Activated CD4-positive, alpha-beta T cell treated with anti-CD3 and anti-CD28 coated beads, Interleukin-2, amount 50 U/mL, for 48 hours (primary cell): ENCODE results near the gene DHX30.
A peak's percentile ranks its signal among the peaks of the same experiment; 100 is the strongest.
"Not testable (repeated sequence)": the region's sequence is repeated elsewhere in the genome, so short reads cannot be mapped to it uniquely, and the experiment has no call there.

ENCODE experiments used
- DNase-seq, 2 experiments: peaks; one replicate each; pipeline ENCODE4 v3.0.0-alpha.2; 2020

Gene DHX30, protein sequence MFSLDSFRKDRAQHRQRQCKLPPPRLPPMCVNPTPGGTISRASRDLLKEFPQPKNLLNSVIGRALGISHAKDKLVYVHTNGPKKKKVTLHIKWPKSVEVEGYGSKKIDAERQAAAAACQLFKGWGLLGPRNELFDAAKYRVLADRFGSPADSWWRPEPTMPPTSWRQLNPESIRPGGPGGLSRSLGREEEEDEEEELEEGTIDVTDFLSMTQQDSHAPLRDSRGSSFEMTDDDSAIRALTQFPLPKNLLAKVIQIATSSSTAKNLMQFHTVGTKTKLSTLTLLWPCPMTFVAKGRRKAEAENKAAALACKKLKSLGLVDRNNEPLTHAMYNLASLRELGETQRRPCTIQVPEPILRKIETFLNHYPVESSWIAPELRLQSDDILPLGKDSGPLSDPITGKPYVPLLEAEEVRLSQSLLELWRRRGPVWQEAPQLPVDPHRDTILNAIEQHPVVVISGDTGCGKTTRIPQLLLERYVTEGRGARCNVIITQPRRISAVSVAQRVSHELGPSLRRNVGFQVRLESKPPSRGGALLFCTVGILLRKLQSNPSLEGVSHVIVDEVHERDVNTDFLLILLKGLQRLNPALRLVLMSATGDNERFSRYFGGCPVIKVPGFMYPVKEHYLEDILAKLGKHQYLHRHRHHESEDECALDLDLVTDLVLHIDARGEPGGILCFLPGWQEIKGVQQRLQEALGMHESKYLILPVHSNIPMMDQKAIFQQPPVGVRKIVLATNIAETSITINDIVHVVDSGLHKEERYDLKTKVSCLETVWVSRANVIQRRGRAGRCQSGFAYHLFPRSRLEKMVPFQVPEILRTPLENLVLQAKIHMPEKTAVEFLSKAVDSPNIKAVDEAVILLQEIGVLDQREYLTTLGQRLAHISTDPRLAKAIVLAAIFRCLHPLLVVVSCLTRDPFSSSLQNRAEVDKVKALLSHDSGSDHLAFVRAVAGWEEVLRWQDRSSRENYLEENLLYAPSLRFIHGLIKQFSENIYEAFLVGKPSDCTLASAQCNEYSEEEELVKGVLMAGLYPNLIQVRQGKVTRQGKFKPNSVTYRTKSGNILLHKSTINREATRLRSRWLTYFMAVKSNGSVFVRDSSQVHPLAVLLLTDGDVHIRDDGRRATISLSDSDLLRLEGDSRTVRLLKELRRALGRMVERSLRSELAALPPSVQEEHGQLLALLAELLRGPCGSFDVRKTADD

GRCh38 chr3:47802734-47803479 lies at the start of gene DHX30:
Gene DHX30, plus strand, starts transcription at chr3:47803138. Its CDS starts 7,546 bp downstream, at chr3:47810684.
- peak; percentile 86 to 89 for DNase-seq

GRCh38 chr3:47758261-47759025 lies 44.5 kb upstream of the DHX30 start:
- DNase-seq: no peak

- DNase-seq: not testable (repeated sequence)
Observed at GRCh38 chr3:47760207-47760606, 42.7 kb upstream of the DHX30 start.

- DNase-seq: no peak
Observed at GRCh38 chr3:47761046-47761445, 41.9 kb upstream of the DHX30 start.

DNA sequence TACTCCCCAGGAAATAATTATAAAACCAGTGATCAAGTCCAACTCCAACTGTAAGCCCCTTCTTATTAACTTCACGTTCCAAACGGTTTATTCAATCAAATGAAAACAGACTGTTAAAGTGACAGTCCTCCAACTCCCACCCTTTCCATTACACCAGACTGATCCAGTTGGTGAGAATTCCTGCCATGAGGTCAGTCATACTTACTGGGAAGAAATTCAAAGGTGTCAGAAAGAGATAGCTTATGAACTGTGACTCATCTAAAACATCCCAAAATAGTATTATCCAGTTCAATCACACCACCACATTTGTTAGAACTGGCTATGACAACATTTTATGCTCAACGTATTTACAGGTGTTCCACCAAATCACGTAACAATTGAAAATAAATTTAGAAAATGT lies 40.7 kb upstream of the DHX30 start:
- DNase-seq: no peak

DNA sequence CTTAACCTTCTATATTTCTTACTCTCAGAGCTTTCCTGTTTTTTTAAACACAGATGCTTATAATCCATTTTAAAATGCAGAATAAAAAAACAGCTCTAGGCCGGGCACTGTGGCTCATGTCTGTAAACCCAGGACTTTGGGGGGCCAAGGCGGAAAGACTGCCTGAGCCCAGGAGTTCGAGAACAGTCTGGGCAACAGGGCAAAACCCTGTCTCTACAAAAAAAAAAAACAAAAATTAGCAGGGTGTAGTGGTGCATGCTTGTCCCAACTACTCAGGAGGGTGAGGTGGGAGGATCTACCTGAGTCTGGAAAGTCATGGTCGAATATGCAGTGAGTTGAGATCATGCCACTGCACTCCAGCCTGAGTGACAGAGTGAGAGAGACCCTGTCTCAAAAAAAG lies 36.8 kb upstream of the DHX30 start:
- DNase-seq: no peak

- no peak for DNase-seq
Observed at GRCh38 chr3:47772047-47772446, 30.9 kb upstream of the DHX30 start.

GRCh38 chr3:47772788-47773187 lies 30.1 kb upstream of the DHX30 start:
- no peak for DNase-seq

GRCh38 chr3:47778746-47779145 lies 24.2 kb upstream of the DHX30 start:
- no peak for DNase-seq

GRCh38 chr3:47780741-47781684 lies 21.9 kb upstream of the DHX30 start:
- DNase-seq: peak; percentile 66 to 71

- peak; percentile 98 for DNase-seq
Observed at GRCh38 chr3:47781685-47782445, 21.1 kb upstream of the DHX30 start, which contains the start of gene SMARCC1. Gene SMARCC1, minus strand, starts transcription at chr3:47781893. Its CDS starts 96 bp downstream, at chr3:47781797.

GRCh38 chr3:47782446-47783308 lies 20.3 kb upstream of the DHX30 start:
- no peak for DNase-seq

GRCh38 chr3:47783673-47784072 lies 19.3 kb upstream of the DHX30 start:
- no peak for DNase-seq

GRCh38 chr3:47791193-47791855 lies 11.6 kb upstream of the DHX30 start:
- no peak for DNase-seq

DNA sequence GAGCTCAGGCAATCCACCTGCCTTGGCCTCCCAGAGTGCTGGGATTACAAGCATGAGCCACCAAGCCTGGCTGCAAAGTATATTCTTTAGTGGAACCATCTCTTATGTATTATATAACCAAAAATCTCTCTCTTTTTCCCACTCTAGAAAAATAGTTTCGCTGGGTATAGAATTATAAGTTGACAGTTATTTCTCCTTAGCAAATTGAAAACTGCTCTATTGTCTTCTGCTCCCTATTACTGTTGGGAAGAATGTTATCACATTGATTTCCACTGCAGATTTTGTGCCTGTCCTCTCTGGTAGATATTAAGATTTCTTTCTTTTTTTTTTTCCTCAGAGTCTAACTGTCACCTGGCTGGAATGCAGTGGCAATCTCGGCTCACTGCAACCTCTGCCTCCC lies 10.2 kb upstream of the DHX30 start:
- no peak for DNase-seq

GRCh38 chr3:47794544-47794943 lies 8.4 kb upstream of the DHX30 start:
- DNase-seq: no peak

DNA sequence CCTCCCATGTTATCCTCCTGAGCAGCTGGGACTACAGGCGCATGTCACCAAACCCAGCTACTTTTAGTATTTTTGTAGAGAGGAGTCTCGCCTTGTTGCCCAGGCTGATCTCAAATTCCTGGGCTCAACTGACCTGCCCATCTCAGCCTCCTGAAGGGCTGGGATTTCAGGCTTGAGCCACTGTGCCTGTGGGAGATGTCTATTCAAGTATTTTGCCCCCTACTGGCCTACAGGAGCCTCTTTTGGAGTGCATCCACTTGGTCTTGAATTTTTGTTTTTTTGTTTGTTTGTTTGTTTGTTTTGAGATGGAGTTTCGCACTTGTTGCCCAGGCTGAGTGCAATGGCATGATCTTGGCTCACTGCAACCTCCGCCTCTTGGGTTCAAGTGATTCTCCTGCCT lies 3.2 kb upstream of the DHX30 start:
- no peak for DNase-seq

DNA sequence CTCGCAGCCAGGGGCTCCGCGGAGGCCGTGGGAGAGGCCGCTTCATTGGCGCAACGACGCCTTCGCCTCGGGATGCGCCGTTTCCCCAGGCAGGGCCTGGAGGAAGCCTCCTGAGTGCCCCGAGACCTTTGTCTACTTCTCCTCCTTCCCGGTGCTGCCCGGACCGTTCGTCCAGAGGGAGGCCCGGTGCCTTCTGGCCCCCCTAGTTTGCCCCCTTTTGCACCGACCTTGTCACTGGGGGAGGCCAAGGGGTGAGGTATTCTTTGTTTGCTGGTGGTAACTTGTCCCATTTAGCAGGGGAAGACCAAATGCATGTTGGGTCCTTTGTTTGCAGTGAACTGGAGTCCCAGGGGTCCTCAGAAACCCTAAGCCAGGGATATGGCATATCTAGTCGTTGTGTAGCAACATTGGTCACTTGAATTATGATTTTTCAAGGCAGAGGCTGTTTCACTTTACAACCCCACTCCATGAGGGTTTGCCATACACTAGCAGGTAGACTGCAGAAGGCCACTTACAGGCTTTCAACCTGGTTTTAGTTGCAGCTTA lies 615 bp downstream of the DHX30 start:
- no peak for DNase-seq
